Measurements from ENCODE around the gene GALNT9.

GALNT9 gene

DNA sequence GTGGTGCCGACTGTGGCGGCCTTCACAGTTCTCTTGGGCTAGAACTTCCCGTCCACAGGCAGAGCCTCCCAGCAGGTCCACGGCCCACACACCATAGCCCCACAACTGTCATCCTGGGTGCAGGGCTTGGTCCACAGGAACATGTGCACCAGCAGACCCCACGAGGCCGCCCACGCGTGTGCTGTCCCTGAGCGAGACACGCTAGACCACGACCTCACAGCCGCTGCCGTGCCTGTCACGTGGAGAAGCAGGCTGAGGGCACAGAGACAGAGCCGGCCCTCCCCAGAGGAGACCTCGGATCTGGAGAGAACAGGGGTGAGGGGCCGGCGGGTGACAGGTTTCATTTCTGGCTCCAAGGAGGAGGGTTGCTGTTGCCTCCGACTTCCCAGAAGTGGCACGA, 8.9 kb upstream of the GALNT9 start:
- Mint-ChIP-seq H3K27ac (no peak overlapping the region), H3K27me3 (ENCODE audit: low read depth, poor library complexity) (peaks cover 62% of the 10 kb centered on the region), H3K4me3 (no peak overlapping the region), H3K9me3 (no peaks in the 10 kb centered on the region), H3K36me3 (ENCODE audit: low read depth) (no peaks in the 10 kb centered on the region), H3K4me1 (peaks cover 19% of the 10 kb centered on the region)
- DNase-seq: no peak
- TF ChIP-seq, protein P1, sequence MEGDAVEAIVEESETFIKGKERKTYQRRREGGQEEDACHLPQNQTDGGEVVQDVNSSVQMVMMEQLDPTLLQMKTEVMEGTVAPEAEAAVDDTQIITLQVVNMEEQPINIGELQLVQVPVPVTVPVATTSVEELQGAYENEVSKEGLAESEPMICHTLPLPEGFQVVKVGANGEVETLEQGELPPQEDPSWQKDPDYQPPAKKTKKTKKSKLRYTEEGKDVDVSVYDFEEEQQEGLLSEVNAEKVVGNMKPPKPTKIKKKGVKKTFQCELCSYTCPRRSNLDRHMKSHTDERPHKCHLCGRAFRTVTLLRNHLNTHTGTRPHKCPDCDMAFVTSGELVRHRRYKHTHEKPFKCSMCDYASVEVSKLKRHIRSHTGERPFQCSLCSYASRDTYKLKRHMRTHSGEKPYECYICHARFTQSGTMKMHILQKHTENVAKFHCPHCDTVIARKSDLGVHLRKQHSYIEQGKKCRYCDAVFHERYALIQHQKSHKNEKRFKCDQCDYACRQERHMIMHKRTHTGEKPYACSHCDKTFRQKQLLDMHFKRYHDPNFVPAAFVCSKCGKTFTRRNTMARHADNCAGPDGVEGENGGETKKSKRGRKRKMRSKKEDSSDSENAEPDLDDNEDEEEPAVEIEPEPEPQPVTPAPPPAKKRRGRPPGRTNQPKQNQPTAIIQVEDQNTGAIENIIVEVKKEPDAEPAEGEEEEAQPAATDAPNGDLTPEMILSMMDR (IDR thresholded peaks at IDR 0.05): no peak

DNA sequence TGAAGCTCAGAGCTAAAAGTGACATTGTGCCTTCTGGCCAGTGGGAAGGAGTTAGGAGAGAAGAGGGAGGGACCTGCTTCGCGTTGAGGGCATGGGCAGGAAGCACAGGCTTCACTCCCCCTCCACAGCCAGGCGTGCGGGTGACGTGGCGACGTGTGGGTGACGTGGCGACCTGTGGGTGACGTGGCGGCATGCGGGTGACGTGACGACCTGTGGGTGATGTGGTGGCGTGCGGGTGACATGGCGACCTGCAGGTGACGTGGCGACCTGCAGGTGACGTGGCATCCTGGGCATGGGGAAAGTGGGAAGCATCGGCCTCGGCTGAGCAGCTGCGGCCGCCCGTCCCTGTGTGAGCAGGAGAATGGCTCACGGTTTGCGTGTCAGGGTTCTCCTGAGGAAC, 8.2 kb upstream of the GALNT9 start:
- H3K27me3 Mint-ChIP-seq (ENCODE audit: low read depth, poor library complexity): peaks cover 67% of the 10 kb centered on the region
- H3K36me3 Mint-ChIP-seq (ENCODE audit: low read depth): no peaks in the 10 kb centered on the region
- H3K27ac Mint-ChIP-seq: no peak overlapping the region

DNA sequence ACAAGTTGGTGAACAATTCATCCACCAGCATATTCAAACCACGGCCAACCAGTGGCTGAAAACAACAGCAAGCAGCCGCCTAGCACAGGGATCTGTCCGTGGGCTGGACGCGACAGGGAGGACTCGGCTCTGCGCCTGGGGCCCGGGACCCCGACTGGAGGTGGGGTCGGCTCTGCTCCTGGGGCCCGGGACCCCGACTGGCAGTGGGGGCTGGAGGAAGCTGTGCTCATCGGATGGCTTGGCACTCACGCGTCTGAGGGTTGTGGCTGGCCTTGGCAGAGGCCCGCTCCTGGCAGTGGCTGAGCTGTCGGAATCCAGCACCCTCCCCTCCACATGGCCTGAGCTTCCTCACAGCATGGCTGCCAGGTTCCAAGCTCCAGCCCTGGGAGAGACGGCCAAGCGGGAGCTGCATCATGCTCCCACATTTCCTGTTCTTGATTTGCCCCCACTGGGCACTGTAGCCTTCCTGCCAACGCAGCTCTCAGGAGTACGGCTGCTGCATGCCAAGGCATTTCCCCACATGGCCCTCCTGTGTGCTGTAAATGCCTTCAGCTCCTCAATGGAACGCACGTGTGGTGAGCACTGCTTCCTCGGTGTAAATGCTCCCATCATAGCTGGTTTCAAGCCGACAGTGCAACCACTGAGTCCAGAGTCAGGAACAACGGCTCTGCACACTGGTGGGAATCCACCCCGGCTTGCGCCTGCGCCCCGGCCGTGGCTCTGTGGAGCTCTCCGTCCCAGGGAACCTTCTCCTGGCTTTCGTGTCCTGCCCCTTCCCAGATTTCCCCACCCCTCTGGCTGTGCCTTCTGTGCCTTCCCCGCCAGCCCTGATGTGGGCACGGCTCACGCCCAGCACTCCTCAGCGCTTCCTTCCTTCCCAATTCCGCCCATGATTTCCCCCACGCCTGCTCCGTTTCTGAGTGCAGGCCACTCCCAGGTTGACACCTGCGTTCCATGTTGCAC, 7.3 kb upstream of the GALNT9 start:
- Mint-ChIP-seq H3K27ac (no peak overlapping the region), H3K4me1 (peaks cover 4% of the 10 kb centered on the region), H3K36me3 (ENCODE audit: low read depth) (no peaks in the 10 kb centered on the region), H3K4me3 (no peak overlapping the region), H3K27me3 (ENCODE audit: low read depth, poor library complexity) (peaks cover 68% of the 10 kb centered on the region), H3K9me3 (peaks cover 8% of the 10 kb centered on the region)
- no peak for DNase-seq
- TF ChIP-seq, protein P1 (IDR thresholded peaks at IDR 0.05): no peak

More for the DNA sequence above, 8.2 kb upstream of the GALNT9 start:
- Mint-ChIP-seq H3K4me3 (no peak overlapping the region), H3K4me1 (peaks cover 12% of the 10 kb centered on the region), H3K9me3 (no peaks in the 10 kb centered on the region)
- TF ChIP-seq, protein P1 (IDR thresholded peaks at IDR 0.05): no peak
- no peak for DNase-seq

DNA sequence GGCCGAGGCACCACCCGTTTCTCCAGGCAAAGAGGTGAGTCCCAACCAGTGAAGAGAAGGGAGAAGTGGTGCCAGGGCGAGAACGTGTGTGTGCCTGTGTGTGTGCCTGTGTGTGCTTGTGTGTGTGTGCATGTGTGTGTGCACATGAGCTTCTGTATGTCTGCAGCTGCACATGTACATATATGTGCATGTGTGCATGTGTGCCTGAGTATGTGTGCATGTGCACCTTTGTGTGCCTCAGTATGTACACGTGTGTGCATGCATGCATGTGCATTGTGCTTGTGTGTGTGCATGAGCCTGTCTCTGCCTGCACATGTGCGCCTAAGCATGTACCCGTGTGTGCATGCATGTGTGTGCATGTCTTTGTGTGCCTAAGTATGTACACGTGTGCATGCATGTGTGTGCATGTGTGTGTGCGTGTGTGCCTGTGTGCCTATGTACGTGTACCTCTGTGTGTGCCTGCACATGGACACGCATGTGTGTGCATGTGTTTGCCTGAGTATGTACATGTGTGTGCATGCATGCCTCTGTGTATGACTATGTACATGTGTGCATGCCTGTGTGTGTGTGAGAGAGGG, 5.9 kb upstream of the GALNT9 start:
- Mint-ChIP-seq H3K4me1 (peaks cover 7% of the 10 kb centered on the region), H3K36me3 (ENCODE audit: low read depth) (no peaks in the 10 kb centered on the region), H3K27me3 (ENCODE audit: low read depth, poor library complexity) (peaks cover 71% of the 10 kb centered on the region), H3K27ac (no peak overlapping the region), H3K9me3 (peaks cover 8% of the 10 kb centered on the region), H3K4me3 (no peak overlapping the region)
- TF ChIP-seq, protein P1 (IDR thresholded peaks at IDR 0.05): no peak
- no peak for DNase-seq

DNA sequence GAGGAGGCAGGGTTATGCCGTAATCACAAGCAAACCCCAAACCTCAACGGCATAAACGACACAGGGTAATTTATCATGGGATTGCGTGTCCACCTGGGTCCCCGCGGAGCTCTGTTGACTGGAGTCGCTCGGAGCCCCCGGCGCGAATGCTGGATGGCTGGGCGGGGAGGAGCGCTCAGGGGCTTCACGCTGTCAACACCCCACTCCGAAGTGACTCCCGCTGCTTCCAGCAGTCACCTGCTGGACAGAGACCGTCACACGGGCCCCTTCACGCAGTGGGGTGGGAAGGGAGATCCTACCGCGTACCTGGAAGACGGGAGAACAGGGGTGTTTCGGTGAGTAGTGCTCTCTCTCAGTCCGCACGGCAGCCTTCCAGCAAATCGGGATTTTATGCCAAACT, 4.4 kb upstream of the GALNT9 start:
- peaks cover 9% of the 10 kb centered on the region for H3K4me1 Mint-ChIP-seq
- peaks cover 75% of the 10 kb centered on the region for H3K27me3 Mint-ChIP-seq (ENCODE audit: low read depth, poor library complexity)
- no peak for DNase-seq
- no peaks in the 10 kb centered on the region for H3K36me3 Mint-ChIP-seq (ENCODE audit: low read depth)
- TF ChIP-seq, protein P1 (IDR thresholded peaks at IDR 0.05): no peak
- H3K9me3 Mint-ChIP-seq: peaks cover 8% of the 10 kb centered on the region
- no peak overlapping the region for H3K4me3 Mint-ChIP-seq
- no peak overlapping the region for H3K27ac Mint-ChIP-seq

All from nephron progenitor cell (in vitro differentiated cells).